H1 (cell line): ENCODE results near the gene EIF4E1B. TPM values are rescaled to one million over a fixed set of nuclear protein-coding genes. Genes with fewer than 3 reads are reported as not detected.
A peak's percentile ranks its signal among the peaks of the same experiment; 100 is the strongest.

Experiments used
- ASH2L ChIP-seq: fragments of 200-600, 300-600 bp; sonication (generic); IDR thresholded peaks from one replicate; pipeline ENCODE4 v1.7.1; 2017; ENCODE audit warnings: low read length
- BACH1 ChIP-seq: IDR thresholded peaks from 2 replicates; pipeline ENCODE4 v1.6.1; 2012; ENCODE audit warnings: low read length, improper control_type of control experiment
- BCL11A ChIP-seq, 2 experiments: IDR thresholded peaks; one replicate each; pipeline ENCODE4 v1.6.1; 2011; ENCODE audit warnings: low read depth in 2 of 2, low read length in 2 of 2, mild to moderate bottlenecking in 2 of 2
- CBX5 ChIP-seq: fragments of 300-800, 300-1000 bp; sonication (generic); IDR thresholded peaks from 2 replicates; pipeline ENCODE4 v1.7.1; 2016; ENCODE audit warnings: antibody characterized with exemption, low read length, low read depth
- CBX8 ChIP-seq: fragments of 300-800, 300-1000 bp; sonication (generic); IDR thresholded peaks from 2 replicates; pipeline ENCODE4 v1.7.1; 2016; ENCODE audit warnings: low read depth, low read length, borderline replicate concordance
- CREB1 ChIP-seq: IDR thresholded peaks from 2 replicates; pipeline ENCODE4 v1.6.1; 2012; ENCODE audit warnings: inconsistent platforms
- EP300 ChIP-seq, 2 experiments: IDR thresholded peaks; 1 replicate in 1 of 2; 2 replicates in 1 of 2; pipeline ENCODE4 v1.6.1; 2011 to 2012; ENCODE audit warnings: low read depth in 2 of 2, low read length in 2 of 2, mild to moderate bottlenecking in 2 of 2, borderline replicate concordance in 1 of 2, inconsistent platforms in 1 of 2, moderate library complexity in 1 of 2
- HDAC6 ChIP-seq: IDR thresholded peaks from one replicate; pipeline ENCODE4 v1.7.1; 2012; ENCODE audit warnings: low read depth, mild to moderate bottlenecking, inconsistent platforms, low read length, moderate library complexity
- JUN ChIP-seq: IDR thresholded peaks from 2 replicates; pipeline ENCODE4 v1.6.1; 2011; ENCODE audit warnings: low read depth, mild to moderate bottlenecking, improper control_type of control experiment, low read length
- KDM1A ChIP-seq: fragments of 200-600, 300-600 bp; sonication (generic); IDR thresholded peaks from 2 replicates; pipeline ENCODE4 v1.7.1; 2016; ENCODE audit warnings: mild to moderate bottlenecking, low read length, borderline replicate concordance
- KDM4A ChIP-seq: IDR thresholded peaks from one replicate; pipeline ENCODE4 v1.7.1; 2012; ENCODE audit warnings: low read depth, mild to moderate bottlenecking, moderate library complexity, low read length, inconsistent platforms; ENCODE audit not compliant: severe bottlenecking
- NRF1 ChIP-seq: IDR thresholded peaks from 2 replicates; pipeline ENCODE4 v1.6.1; 2011; ENCODE audit warnings: mild to moderate bottlenecking, low read depth, low read length, improper control_type of control experiment
- POLR2A ChIP-seq, 2 experiments: IDR thresholded peaks; 1 replicate in 1 of 2; 2 replicates in 1 of 2; pipeline ENCODE4 v1.6.1; 2011; ENCODE audit warnings: low read depth in 2 of 2, low read length in 2 of 2, mild to moderate bottlenecking in 2 of 2; ENCODE audit errors: control extremely low read depth in 1 of 2
- POU5F1 ChIP-seq: IDR thresholded peaks from 2 replicates; pipeline ENCODE4 v1.6.1; 2011; ENCODE audit warnings: low read depth, mild to moderate bottlenecking, low read length, moderate library complexity
- SIN3A ChIP-seq, 2 experiments: IDR thresholded peaks in 1 of 2; conservative IDR thresholded peaks in 1 of 2; 2 replicates each; pipeline ENCODE4 v1.6.1; 2011 to 2012; ENCODE audit warnings: low read length in 2 of 2, improper control_type of control experiment in 1 of 2, low read depth in 1 of 2, mild to moderate bottlenecking in 1 of 2
- SIRT6 ChIP-seq: IDR thresholded peaks from one replicate; pipeline ENCODE4 v1.7.1; 2012; ENCODE audit warnings: low read length, inconsistent platforms
- SP1 ChIP-seq: IDR thresholded peaks from 2 replicates; pipeline ENCODE4 v1.6.1; 2011; ENCODE audit warnings: low read depth, low read length
- TAF1 ChIP-seq: IDR thresholded peaks from 2 replicates; pipeline ENCODE4 v1.6.1; 2011; ENCODE audit warnings: mild to moderate bottlenecking, low read depth, low read length
- TBP ChIP-seq: IDR thresholded peaks from 2 replicates; pipeline ENCODE4 v1.6.1; 2011; ENCODE audit warnings: low read depth, low read length, improper control_type of control experiment
- YY1 ChIP-seq: IDR thresholded peaks from 2 replicates; pipeline ENCODE4 v1.6.1; 2011; ENCODE audit warnings: low read depth, mild to moderate bottlenecking, low read length
- ZNF274 ChIP-seq: IDR thresholded peaks from 2 replicates; pipeline ENCODE4 v1.7.0; 2012; ENCODE audit warnings: low read length, borderline replicate concordance; ENCODE audit errors: extremely low read depth
- polyA plus RNA-seq, 7 experiments: library from polyadenylated mRNA; depleted of rRNA in 3 of 7; stranded (reverse) in 5 of 7; unstranded in 2 of 7; fragments of >200 nt in 5 of 7; fragments of 200-250 nt in 2 of 7; gene quantifications; 1 replicate in 5 of 7; 2 replicates in 1 of 7; 4 replicates in 1 of 7; pipeline versions ENCODE4 v1.2.1 to v1.2.3, GENCODE V29; 2011 to 2013; ENCODE audit warnings: missing spikeins in 2 of 7, mixed read lengths in 2 of 7
- total RNA-seq: library from RNA; stranded (reverse); fragmentation: NEBNext Ultra II Directional; extraction: Animal tissue kit (Norgen Biotek cat#: 25700); gene quantifications from 2 replicates; pipeline ENCODE4 v1.2.1, GENCODE V29; 2021
- TF ChIP-seq, protein P1 (sequence below): IDR thresholded peaks from 2 replicates; pipeline ENCODE4 v1.6.1; 2011; ENCODE audit warnings: low read length, improper control_type of control experiment
- TF ChIP-seq, protein P2 (sequence below): IDR thresholded peaks from 2 replicates; pipeline ENCODE4 v1.6.1; 2012; ENCODE audit warnings: inconsistent platforms

The EIF4E1B gene
- total and polyA plus RNA-seq, 2 of the 8 experiments (the other 6 are each of a cell fraction or from before 2014, with no cell fraction given): 0.97 to 1.3 TPM

DNA sequence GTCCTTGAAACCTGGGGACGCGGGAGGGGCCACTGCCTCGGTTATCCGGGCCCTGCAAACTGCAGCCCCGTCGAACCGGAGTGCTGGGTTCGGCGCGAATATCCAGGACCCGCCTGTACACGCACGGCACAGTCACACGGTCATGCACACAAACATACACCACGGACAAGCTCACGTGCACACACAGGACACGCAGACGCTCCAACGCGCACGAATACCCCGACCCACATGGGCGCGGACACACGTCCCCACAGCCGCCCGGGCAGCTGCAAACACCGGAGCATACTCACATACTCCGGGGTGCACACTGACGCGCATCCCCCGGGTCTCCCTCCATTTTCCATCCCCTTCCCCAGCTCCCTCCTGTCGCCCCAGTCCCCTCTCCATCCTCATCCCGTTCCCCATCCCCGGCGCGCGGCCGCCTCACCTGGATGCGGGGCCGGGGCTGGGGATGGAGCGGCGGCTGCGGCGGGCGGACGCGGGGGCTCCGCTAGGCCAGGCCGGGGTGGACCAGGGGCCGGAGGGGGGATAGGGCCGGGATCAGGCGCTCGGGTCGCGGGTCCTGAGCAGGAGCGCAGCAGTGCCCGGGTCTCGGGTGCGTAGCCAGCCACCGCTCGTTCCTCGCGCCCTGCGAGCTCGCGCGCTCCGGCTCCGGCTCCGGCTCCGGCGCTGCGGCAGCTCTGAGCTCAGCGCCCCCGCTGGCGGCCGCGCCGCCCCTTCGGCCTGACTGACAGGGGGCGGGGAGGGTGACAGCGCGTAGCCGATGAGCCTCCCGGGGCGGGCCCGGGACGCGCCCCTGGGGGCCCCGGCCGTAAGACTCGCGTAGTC is at the start of gene EIF4E1B, which contains the start of gene SNCB (continued):
- TF ChIP-seq TAF1 (no peak), EP300 (IDR thresholded peaks at IDR 0.05; ENCODE audit: borderline replicate concordance in 1 of 2, low read depth in 2 of 2, low read length in 2 of 2) (no peak), CBX5 (no peak), TBP (no peak), JUN (no peak), BACH1 (no peak), YY1 (peak; percentile 81), SIN3A (conservative IDR thresholded peaks at IDR 0.05 in 1 of 2, IDR thresholded peaks at IDR 0.05 in 1 of 2; ENCODE audit: low read depth in 1 of 2, low read length in 2 of 2) (peak in 1 of 2 experiments; percentile 76; a peak in 2 of 4 replicates), CBX8 (no peak), SP1 (no peak), KDM1A (0 out of 2 replicates have a peak, but pooled peaks have one; percentile 73), ZNF274 (no peak), ASH2L (peak; percentile 98), BCL11A (IDR thresholded peaks at IDR 0.05; ENCODE audit: low read depth in 2 of 2, low read length in 2 of 2) (peak in 1 of 2 experiments; percentile 11), CREB1 (peak; percentile 60), POU5F1 (no peak), NRF1 (no peak), KDM4A (peak; percentile 96), HDAC6 (no peak), POLR2A (IDR thresholded peaks at IDR 0.05; ENCODE audit: control extremely low read depth in 1 of 2, low read depth in 2 of 2, low read length in 2 of 2) (no peak), SIRT6 (no peak)
- TF ChIP-seq, protein P1, sequence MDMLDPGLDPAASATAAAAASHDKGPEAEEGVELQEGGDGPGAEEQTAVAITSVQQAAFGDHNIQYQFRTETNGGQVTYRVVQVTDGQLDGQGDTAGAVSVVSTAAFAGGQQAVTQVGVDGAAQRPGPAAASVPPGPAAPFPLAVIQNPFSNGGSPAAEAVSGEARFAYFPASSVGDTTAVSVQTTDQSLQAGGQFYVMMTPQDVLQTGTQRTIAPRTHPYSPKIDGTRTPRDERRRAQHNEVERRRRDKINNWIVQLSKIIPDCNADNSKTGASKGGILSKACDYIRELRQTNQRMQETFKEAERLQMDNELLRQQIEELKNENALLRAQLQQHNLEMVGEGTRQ: no peak
- TF ChIP-seq, protein P2, sequence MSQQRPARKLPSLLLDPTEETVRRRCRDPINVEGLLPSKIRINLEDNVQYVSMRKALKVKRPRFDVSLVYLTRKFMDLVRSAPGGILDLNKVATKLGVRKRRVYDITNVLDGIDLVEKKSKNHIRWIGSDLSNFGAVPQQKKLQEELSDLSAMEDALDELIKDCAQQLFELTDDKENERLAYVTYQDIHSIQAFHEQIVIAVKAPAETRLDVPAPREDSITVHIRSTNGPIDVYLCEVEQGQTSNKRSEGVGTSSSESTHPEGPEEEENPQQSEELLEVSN: peak; percentile 50; the same call in 1 of the 2 replicates
